HG03469 (cell line): ENCODE measurements around the gene CD36.
A peak's percentile ranks its signal among the peaks of the same experiment; 100 is the strongest.

Experiments
- ATAC-seq: cut with Tn5 transposase; IDR thresholded peaks from one replicate; pipeline ENCODE4 v1.9.1; 2021; ENCODE audit warnings: mild to moderate bottlenecking, moderate library complexity, moderate number of reproducible peaks; ENCODE audit not compliant: unreplicated experiment

The CD36 gene

DNA sequence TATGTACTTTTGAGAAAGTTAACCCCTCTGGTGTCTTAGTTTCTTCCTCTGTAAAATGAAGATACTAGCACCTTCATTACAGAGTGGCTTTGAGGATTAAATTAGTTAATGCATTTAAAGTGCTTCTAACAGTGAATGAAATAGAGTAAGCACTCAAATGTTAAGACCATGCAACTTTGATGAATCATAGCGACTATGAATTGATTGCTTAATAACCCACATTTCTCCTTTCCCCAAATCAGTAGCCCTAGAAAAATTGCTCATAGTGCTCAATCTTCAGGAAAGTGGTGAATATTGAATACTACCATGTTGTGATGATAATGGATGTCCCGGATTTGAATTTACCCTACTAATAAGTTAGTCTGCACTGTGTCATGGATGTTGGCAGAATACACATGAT lies 48.1 kb downstream of the CD36 start:
- no peak for ATAC-seq

DNA sequence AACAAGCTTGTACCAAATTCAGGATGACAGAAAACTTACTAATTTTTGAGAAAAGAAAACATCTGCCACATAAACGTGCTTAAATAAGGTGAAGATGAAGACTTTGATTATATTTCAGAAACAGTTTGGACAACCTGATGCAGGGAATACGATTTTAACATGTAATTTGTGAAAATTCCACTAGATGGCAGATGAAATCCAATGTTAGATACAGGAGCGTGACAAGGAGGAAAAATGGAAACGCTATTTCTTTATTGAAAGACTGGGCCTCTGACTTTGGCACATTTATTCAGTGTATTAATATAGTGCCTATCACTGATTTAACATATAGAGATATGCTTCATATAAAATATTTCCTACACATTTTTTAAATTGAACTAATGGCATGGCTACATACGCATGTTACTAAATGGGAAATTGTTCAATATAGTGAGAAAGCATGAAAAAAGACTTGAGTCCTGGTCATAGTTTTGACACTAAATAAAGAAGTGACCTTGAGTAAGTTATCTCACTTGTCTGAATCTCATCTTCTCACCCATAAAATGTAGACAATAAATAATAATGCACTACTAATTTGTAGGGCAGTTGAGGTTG lies 60.7 kb downstream of the CD36 start:
- ATAC-seq: peak; percentile 71

DNA sequence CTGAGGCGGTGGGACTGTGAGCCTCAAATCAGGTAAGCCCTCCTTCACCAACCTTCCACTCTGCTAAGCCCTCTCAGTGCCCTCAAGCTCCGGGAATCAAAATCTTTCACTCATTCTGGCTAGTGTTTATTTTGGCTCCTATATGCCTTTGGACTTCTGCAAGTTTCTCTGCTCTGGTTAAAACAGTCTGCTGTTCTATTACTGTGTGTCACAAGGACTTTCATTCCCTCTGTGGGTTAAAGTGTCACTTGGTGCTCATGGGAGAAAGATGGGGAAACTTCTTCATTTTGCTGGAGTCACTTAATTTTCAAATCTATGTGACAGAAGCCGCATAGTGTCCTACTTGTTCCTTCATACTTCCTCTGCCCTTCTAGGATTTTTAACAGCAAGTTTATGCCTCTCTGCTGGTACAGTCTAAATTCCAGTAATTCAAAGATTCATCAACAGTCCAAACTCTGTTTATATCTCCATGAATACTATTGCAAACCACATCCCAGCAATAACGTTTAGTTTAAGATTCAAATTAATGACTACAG lies 61.3 kb downstream of the CD36 start:
- ATAC-seq: no peak

DNA sequence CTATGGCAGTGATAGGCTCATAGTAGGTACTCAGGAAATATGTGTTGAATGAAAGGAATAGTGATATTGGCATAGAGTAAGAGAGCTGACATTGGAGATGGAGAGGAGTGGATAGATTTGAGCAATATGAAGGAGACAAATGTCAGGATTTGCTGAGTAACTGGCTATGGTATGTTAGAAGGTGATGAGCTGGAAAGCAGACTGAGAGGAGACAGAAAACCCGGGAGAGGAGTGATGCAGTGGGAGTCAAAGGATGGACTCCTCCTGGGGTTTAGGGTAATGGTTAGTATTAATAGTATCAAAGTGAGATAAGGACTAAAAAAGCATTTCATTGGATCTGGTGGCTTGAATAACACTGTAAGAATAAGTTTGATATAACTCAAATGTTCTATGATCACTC lies 64.8 kb downstream of the CD36 start:
- ATAC-seq: no peak

DNA sequence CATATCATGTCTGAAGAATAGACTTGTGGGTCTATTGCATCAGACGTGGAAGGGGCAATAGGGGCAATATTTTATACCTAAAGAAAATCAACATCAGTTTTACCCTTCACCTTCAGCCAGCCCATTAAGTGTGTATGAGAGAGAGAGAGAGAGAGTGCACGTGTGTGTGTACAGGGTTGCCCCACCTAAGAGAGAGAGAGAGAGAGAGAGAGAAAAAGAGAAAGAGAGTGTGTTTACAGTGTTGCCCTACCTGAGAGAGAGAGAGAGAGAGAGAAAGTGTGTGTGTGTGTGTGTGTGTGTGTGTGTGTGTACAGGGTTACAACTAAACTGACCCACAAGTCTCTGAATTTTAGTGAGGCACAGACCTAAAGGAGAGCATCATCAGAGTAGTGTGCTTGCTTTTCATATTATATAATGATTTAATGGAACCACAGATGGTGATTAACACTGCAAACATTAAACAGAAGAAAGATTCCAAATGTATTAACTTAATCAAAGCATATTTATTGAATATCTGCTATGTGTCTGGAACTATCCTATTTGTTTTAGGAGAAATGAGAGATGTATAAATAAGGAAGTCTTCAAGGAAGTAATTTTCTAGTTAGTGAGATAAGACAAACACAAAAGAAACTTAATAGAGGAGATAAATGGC lies 66.8 kb downstream of the CD36 start:
- no peak for ATAC-seq

DNA sequence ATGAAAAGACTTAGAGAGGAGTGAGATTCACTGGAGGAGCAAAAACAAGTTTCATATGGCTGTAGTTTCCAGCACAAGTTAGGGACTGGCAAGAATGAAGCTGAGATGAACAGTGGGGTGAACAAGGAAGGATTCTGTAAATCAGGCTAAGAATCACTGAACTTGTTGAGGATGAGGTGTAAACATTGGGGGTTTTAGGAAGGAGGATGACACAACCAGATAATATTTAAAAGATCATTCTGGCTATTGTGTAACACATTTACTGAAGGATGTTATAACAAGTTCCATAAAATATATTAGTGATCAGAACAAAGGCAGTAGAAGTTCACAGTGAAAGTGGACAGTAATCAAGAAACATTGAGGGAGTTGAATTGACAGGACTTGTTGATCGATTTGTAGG lies 68.9 kb downstream of the CD36 start:
- ATAC-seq: no peak

DNA sequence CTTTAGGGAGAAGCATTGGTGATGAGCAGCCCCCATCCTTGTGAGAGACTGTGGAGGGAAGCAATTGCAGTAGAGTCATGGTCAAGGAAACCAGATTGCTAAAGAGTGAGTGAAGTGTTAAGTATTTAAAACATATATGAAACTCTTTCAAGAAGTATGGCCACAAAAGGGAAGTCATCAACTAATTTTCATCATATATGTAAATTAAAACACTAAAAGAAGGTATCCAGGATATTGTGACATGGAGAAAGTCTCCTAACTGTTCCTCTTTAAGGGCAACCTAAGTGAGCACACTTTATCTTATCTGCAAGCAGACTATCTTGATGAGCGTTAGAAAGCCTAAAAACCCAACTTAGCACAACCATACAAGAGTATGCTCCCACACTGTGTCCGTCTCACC lies 69.7 kb downstream of the CD36 start:
- no peak for ATAC-seq

DNA sequence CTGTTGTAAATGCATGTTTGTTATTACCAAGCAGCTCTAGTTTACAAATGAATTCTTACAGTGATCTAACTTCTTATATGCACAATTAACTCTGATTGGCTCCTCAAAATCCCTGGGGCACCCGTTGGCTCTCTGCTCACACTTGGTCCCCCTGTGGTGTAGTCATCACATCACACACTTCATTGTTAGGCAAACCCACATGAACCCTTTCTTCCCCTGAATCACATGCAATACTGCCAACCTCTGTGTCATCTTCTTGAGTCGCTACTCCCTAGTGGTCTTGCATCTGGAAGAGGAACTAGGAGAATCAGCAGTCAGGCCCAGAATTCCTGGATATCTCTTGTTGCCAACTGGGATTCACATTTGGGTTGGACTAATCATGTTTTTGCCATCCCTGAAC lies 73.1 kb downstream of the CD36 start:
- ATAC-seq: no peak

DNA sequence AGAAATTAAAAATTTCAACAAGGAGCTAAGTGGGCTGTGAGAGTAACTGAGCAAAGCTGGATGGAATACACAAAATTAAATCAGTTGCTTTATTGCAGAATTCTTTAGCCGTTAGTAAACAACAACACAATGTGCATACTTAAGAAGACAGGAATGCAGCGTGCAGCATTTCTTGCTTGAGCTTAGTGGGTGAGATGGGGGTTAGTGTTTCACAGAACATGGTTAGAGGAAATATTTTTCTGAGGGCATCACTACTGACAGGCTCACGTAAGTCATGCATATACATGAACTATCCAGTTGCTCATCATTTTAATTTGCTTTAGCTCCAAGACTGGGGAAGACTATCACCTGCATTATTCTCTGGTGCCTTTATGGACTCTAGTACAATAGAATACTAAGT lies 80.8 kb downstream of the CD36 start:
- ATAC-seq: no peak

DNA sequence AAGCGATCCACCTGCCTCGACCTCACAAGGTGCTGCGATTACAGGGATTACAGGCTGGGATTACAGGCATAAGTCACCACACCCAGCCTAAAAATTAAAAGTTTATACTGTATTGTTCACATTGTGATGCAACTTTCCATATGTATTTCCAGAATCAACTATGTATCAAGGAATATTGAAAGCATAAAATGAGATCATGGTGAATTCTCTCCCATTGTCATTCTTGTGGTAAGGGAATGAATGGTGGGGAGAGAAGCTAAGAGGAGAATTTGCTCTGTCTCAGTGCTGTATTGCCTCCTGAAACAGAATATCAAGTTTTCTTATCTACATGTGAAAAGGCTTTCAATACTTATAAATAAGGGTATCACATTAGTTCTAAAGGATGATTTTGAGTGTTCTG lies 81.7 kb downstream of the CD36 start:
- no peak for ATAC-seq

DNA sequence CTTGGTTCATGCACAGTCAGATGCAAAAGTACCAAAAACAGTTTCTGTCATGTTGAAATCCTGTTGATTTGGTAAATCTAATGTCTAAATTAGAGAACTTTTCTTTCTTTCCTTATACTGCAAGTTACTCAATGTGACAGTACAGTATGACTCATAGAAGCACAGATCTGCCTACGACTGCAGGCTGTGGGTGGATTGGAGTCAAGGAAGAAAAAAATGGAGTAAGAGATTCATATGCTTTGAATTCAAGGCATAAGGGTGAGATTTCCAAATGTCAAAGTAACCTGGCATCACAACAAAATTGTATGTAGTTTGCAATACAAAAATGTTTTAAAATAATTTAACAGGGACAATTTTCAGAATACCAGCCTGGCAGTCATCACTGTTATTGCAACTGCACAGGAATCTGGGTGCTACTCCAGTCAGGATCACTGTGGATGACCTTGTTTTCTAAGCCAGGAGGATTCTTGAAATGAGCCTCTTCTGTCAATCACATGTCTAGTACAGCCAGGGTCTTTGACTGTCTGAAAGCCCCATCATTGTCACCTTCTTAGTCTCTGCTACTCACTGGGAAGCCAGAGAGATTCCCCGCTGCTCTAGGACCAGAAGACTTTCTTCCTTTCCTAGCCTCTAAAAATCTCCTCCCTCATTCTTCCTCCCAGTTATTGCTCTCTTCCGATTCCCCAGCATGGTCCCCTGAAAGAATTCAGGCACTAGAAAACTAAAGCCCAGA lies 83.6 kb downstream of the CD36 start:
- no peak for ATAC-seq

DNA sequence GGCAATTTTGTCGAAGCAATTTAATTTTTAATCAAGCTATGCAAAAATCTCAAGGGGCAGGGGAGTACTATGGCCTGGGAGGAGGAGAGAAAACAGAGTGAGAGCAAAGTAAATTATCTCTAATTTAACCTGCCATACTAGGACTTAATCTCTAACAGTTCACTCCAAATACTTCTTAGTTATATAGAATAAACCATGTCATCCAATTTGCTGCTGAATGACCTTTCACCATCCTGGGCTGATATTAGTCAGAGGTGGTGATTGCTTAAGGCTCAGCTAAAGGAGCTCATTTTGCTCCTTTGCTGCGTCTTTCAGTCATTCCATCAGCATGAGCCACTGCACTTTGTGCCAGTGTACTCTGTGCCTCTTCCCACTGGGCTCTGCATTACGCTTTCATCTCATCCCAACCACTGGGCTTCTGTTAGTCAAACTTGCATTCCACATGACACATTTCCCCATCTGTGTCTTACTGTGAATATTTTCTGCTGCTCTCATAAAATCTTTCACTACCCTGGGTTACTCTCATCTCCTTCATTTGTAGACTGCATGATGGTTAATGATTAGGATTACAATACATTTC lies 84.3 kb downstream of the CD36 start:
- no peak for ATAC-seq

DNA sequence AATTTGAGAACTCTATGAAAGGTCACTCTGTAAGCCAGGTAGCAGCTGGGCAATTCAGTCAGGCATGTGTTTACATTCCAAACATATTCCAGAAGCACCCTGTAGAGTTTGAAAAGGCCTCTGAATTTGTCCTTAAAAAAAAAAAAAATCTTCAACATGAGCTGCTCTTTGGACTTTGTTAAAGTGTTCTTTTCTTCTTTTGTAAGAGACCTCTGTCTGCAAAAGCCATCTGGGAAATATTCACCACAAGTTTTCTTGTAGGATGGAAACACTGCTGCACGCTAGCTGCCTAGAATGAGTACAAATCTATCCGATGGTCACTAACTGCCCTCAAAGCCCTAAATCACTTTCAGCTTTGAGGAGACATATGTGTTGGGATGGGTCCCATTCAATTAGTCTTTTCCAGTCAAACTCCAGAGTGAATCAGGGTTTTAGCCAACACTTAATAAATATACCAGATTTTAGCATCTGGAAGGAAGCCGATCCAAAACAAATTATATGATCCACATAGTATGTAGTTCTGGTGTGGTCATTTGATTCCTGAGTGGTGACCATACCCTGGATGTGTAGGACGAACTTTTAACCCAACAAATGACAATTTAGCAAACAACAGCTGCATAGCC lies 85.9 kb downstream of the CD36 start:
- ATAC-seq: no peak

DNA sequence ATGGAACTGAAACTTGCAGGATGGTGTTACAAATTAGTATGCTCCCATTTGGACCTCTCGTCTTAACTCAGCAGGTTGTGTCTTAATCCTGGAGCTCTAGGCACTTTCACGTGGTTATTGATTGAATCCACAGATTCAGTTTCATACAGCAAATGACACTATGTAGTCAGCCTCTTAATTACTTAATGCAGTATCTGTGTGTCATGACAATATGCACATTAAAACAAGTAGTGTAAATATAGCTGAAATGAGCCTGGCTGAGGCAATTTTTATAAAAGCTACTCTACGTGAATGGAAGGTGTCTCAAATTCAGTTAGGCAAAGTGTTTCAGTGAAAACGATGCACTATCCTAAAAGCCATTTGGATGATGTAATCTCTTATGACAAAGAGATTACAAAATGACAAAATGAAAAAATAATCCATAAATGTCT lies 86.8 kb downstream of the CD36 start:
- ATAC-seq: no peak
